Measurements from ENCODE around the gene ZC3H12A. TPM values are rescaled to one million over a fixed set of nuclear protein-coding genes. Genes with fewer than 3 reads are reported as not detected.

ZC3H12A gene
- total RNA-seq, 1 experiment from 2014 or later: 7.7 TPM

GRCh38 chr1:37479255-37480124 lies 5.1 kb downstream of the ZC3H12A start:
- DNase-seq: peak; percentile 41 to 51
- H3K27ac ChIP-seq: peak overlapping the region; percentile 35
- peaks cover 38% of the 10 kb centered on the region for H3K36me3 ChIP-seq
- H3K9me3 ChIP-seq (replicated peaks): no peaks in the 10 kb centered on the region
- H3K4me1 ChIP-seq: peaks cover 35% of the 10 kb centered on the region
- no peak overlapping the region for H3K4me3 ChIP-seq
- no peaks in the 10 kb centered on the region for H3K27me3 ChIP-seq

DNA sequence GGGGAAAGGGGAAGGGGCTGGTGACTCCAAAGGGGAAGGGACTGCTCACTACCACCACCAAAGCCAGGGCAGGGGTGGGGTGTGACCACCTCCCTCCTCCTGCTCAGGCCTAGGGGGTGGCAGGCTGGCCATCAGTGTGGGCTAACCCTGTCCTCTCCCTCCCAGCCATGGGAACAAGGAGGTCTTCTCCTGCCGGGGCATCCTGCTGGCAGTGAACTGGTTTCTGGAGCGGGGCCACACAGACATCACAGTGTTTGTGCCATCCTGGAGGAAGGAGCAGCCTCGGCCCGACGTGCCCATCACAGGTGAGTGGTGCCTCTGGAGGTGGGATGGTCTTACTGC lies 5.7 kb downstream of the ZC3H12A start:
- Histone ChIP-seq H3K36me3 (peaks cover 38% of the 10 kb centered on the region), H3K27me3 (no peaks in the 10 kb centered on the region), H3K9me3 (replicated peaks) (no peaks in the 10 kb centered on the region), H3K4me3 (no peak overlapping the region), H3K4me1 (peaks cover 35% of the 10 kb centered on the region), H3K27ac (peak overlapping the region; percentile 35)
- DNase-seq: no peak

- peaks cover 33% of the 10 kb centered on the region for H3K4me1 ChIP-seq
- peaks cover 38% of the 10 kb centered on the region for H3K36me3 ChIP-seq
- H3K9me3 ChIP-seq (replicated peaks): no peaks in the 10 kb centered on the region
- H3K27me3 ChIP-seq: no peaks in the 10 kb centered on the region
- no peak for DNase-seq
- no peak overlapping the region for H3K4me3 ChIP-seq
- no peak overlapping the region for H3K27ac ChIP-seq
Observed at GRCh38 chr1:37480581-37481288, 6.4 kb downstream of the ZC3H12A start.

DNA sequence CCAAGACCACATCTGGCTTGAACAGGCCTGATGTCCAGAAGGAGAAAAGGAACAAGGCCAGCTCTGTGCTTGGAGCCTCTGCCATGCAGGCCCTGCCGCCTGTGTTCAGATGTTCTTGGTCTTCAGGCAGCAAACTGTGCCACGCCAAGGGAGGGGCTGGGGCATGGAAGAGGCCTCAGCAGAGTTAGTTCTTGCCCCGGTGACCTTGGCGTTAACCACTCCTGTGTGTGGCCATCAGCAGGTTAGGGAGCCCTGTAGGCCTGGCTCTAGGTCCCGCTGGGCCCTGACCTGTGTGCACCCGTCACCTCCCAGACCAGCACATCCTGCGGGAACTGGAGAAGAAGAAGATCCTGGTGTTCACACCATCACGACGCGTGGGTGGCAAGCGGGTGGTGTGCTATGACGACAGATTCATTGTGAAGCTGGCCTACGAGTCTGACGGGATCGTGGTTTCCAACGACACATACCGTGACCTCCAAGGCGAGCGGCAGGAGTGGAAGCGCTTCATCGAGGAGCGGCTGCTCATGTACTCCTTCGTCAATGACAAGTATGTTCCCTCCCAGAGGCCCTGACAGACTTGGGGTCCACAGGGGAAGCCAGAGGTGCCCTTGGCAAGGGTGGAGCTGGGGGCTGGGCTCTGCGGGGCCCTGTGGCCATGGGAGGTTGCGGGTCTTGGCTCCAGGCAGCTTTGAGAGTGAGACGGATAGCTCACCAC lies 7.1 kb downstream of the ZC3H12A start:
- Histone ChIP-seq H3K4me1 (peaks cover 31% of the 10 kb centered on the region), H3K36me3 (peaks cover 38% of the 10 kb centered on the region), H3K27ac (no peak overlapping the region), H3K9me3 (replicated peaks) (no peaks in the 10 kb centered on the region), H3K27me3 (no peaks in the 10 kb centered on the region), H3K4me3 (no peak overlapping the region)
- no peak for DNase-seq

DNA sequence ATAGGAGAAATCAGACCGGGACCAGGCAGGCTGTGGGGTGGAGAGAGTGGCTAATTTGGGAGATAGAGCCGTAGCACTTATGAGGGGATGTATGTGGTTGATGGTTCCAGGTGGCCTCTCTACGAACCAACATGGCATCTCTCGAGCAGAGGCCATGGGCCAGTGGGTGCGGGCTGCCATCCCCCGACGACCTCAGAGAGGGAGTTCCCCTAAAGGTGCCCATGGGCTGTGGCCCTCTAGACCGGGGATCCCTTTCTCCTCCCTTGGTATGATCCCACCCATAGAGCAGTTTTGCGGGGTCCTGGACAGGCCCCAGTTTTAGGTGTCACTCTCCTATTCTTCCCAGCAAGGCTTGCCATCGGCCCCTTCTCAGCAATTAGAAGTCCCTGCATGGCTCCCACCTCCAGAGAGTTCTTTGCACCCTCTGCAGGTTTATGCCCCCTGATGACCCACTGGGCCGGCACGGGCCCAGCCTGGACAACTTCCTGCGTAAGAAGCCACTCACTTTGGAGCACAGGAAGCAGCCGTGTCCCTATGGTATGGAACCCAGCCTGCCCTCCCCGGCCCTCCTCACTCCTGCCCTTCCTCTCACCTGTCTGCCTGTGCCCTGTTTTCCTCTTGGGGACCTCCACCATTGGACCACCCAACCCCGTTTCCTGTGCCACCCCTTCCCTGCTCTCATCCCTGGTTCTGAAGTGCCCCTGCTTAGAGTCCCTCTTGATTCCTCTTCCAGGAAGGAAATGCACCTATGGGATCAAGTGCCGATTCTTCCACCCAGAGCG lies 7.8 kb downstream of the ZC3H12A start:
- peaks cover 38% of the 10 kb centered on the region for H3K36me3 ChIP-seq
- DNase-seq: no peak
- H3K4me3 ChIP-seq: no peak overlapping the region
- no peaks in the 10 kb centered on the region for H3K9me3 ChIP-seq (replicated peaks)
- H3K27ac ChIP-seq: no peak overlapping the region
- H3K4me1 ChIP-seq: peaks cover 31% of the 10 kb centered on the region
- H3K27me3 ChIP-seq: no peaks in the 10 kb centered on the region

DNA sequence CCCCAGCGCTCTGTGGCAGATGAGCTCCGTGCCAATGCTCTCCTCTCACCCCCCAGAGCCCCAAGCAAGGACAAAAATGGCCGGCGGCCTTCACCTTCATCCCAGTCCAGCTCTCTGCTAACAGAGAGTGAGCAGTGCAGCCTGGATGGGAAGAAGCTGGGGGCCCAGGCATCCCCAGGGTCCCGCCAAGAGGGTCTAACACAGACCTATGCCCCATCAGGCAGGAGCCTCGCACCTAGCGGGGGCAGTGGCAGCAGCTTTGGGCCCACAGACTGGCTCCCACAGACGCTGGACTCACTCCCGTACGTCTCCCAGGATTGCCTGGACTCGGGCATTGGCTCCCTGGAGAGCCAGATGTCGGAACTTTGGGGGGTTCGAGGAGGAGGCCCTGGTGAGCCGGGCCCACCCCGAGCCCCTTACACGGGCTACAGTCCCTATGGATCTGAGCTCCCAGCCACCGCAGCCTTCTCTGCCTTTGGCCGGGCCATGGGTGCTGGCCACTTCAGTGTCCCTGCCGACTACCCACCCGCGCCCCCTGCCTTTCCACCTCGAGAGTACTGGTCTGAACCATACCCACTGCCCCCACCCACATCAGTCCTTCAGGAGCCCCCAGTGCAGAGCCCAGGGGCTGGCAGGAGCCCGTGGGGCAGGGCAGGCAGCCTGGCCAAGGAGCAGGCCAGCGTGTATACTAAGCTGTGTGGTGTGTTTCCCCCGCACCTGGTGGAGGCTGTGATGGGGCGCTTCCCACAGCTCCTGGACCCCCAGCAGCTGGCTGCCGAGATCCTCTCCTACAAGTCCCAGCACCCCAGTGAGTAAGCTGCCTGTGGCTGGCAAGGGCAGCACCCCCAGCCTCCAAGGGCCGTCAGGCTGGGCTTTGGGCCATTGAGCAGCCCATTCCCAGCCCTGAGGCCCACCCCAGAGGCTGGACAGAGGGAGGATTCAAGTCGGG lies 8.7 kb downstream of the ZC3H12A start:
- H3K27ac ChIP-seq: no peak overlapping the region
- H3K9me3 ChIP-seq (replicated peaks): no peaks in the 10 kb centered on the region
- H3K27me3 ChIP-seq: no peaks in the 10 kb centered on the region
- DNase-seq: no peak
- H3K4me3 ChIP-seq: no peak overlapping the region
- H3K36me3 ChIP-seq: peaks cover 36% of the 10 kb centered on the region
- peaks cover 29% of the 10 kb centered on the region for H3K4me1 ChIP-seq

- peaks cover 29% of the 10 kb centered on the region for H3K4me1 ChIP-seq
- H3K36me3 ChIP-seq: peaks cover 30% of the 10 kb centered on the region
- H3K27me3 ChIP-seq: no peaks in the 10 kb centered on the region
- H3K9me3 ChIP-seq (replicated peaks): no peaks in the 10 kb centered on the region
- no peak overlapping the region for H3K27ac ChIP-seq
- no peak overlapping the region for H3K4me3 ChIP-seq
- DNase-seq: no peak
Observed at GRCh38 chr1:37483785-37484184, 9.4 kb downstream of the ZC3H12A start.

DNA sequence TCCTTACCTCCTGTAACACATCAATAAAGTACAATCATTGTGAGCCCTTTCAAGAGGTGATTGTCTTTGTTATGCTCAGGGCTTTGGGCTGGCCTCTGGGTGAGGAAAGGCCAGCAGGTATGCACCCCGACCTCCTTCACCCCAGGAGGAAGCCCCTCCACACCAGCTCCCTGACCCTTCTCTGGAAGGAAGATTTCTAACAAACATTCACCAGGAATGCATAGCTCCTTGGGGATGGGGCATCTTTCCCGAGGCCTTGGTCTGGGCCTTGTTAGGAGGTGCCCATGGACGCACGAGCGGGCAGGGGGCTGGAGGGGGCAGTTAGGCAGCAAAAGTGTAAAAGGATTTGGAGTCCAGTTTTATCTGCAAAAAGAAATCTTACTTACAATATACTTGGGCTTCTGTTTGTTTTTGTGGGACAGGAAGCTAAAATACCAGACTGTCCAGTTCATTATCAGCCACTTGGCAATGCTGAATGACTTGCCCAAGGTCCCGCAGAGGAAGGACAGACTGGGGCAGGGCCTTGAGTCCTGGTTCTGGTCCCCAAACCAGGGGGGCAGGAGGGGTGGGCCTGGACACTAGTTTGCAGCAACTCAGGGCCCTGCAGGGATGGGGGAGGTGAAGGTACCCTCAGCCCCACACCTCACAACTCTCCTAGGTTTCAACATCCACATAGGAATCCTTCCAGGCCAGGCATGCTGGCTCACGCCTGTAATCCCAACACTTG lies 10.1 kb downstream of the ZC3H12A start:
- Histone ChIP-seq H3K9me3 (replicated peaks) (no peaks in the 10 kb centered on the region), H3K4me1 (peaks cover 24% of the 10 kb centered on the region), H3K27ac (no peak overlapping the region), H3K4me3 (no peak overlapping the region), H3K27me3 (no peaks in the 10 kb centered on the region), H3K36me3 (peaks cover 30% of the 10 kb centered on the region)
- no peak for DNase-seq

GRCh38 chr1:37485902-37486679 lies 11.7 kb downstream of the ZC3H12A start:
- Histone ChIP-seq H3K27me3 (no peaks in the 10 kb centered on the region), H3K4me1 (peaks cover 17% of the 10 kb centered on the region), H3K36me3 (peaks cover 25% of the 10 kb centered on the region), H3K27ac (peak overlapping the region; percentile 85), H3K4me3 (peak overlapping the region; percentile 6; the same call in 1 of the 2 replicates), H3K9me3 (replicated peaks) (no peaks in the 10 kb centered on the region)
- DNase-seq: peak; percentile 74 to 79

DNA sequence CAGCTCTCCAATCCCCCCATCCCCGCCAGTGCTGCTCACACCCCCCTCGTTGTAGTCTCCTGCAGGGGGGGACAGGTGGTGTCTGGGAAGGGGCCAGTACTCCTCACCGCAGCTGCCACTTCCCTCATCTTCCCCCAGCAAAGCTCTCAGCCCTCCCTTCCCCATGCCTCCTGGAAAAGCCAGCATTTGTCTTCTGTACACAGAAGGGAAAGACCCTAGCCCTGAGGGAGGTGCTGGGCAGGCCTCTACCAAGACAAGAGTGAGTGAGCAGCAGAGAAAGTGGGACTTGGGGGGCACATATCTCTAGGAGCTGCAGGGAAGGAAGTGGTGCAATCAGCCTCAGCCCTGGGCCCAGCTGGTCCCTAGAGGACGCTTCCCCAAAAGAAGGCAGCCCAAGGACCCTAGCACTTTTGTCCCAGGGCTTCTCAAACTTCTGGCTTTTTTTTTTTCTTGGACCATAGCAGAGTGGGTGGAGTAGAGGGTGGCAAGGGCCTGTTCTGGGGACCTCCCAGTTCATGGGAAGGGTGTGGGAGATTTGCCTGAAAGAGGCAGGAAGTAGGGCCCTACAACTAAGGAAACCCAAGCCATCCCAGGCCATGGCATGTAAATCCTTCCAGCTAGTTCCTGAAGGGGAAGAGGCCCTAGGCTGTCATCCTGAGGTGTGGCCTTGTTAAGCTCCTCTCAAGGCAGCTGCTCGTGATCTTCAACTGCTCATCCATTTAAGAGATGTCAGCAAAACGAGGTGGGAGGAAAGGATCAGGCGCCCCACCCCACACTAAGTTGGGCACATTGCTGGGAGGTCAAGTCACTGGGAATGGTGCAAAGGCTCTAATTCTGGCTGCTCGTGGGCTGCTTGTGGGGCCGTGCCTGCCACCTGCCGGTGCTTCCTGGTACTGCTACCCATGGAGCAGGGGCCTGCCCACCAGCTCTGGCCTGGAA lies 12.6 kb downstream of the ZC3H12A start:
- no peaks in the 10 kb centered on the region for H3K9me3 ChIP-seq (replicated peaks)
- peak; percentile 88 to 93 for DNase-seq

GRCh38 chr1:37487619-37487984 lies 13.2 kb downstream of the ZC3H12A start:
- DNase-seq: no peak
- Histone ChIP-seq H3K27me3 (no peaks in the 10 kb centered on the region), H3K4me3 (no peak overlapping the region), H3K9me3 (replicated peaks) (no peaks in the 10 kb centered on the region), H3K36me3 (peaks cover 18% of the 10 kb centered on the region; the same call in 1 of the 2 replicates), H3K27ac (no peak overlapping the region; the same call in 1 of the 2 replicates), H3K4me1 (peaks cover 17% of the 10 kb centered on the region)

More for the DNA sequence above, 12.6 kb downstream of the ZC3H12A start:
- H3K4me1 ChIP-seq: peaks cover 17% of the 10 kb centered on the region
- peaks cover 20% of the 10 kb centered on the region; the same call in 1 of the 2 replicates for H3K36me3 ChIP-seq
- H3K27ac ChIP-seq: peak overlapping the region; percentile 85
- H3K4me3 ChIP-seq: peak overlapping the region; percentile 6; the same call in 1 of the 2 replicates
- no peaks in the 10 kb centered on the region for H3K27me3 ChIP-seq

Data from SJCRH30 (cell line).